GM12874 (cell line): ENCODE results near the gene AJUBA.

Experiments used
- CTCF ChIP-seq: IDR thresholded peaks from 2 replicates; pipeline ENCODE4 v1.5.1; 2011; ENCODE audit warnings: low read depth, mild to moderate bottlenecking, control low read depth, low read length, moderate library complexity; ENCODE audit not compliant: insufficient read depth

The AJUBA gene

GRCh38 chr14:22929961-22930364 lies 52.4 kb downstream of the AJUBA start:
- TF ChIP-seq CTCF = no peak

GRCh38 chr14:22929104-22929960 lies 53.0 kb downstream of the AJUBA start, which contains the start of gene PRMT5:
TSS of gene PRMT5 (minus strand) at chr14:22929376. CDS start at chr14:22929361, 15 bp downstream.
- TF ChIP-seq CTCF = no peak

GRCh38 chr14:22928237-22929103 lies 53.9 kb downstream of the AJUBA start:
- TF ChIP-seq CTCF = no peak

GRCh38 chr14:22926316-22926715 lies 56.0 kb downstream of the AJUBA start:
- no peak for TF ChIP-seq CTCF

- TF ChIP-seq CTCF = no peak
Observed at GRCh38 chr14:22925513-22925912, 56.8 kb downstream of the AJUBA start.

GRCh38 chr14:22923746-22924145 lies 58.6 kb downstream of the AJUBA start:
- TF ChIP-seq CTCF = no peak

- no peak for TF ChIP-seq CTCF
Observed at GRCh38 chr14:22922294-22922693, 60.1 kb downstream of the AJUBA start.
